Measurements from ENCODE around the gene IDH2.
"Not testable (repeated sequence)": the region's sequence is repeated elsewhere in the genome, so short reads cannot be mapped to it uniquely, and the experiment has no call there.

IDH2 gene

GRCh38 chr15:90115783-90116182 is 13.5 kb upstream of the IDH2 start:
- no peak for DNase-seq (ENCODE audit: low read depth in 3 of 3, low spot score in 1 of 3)

DNA sequence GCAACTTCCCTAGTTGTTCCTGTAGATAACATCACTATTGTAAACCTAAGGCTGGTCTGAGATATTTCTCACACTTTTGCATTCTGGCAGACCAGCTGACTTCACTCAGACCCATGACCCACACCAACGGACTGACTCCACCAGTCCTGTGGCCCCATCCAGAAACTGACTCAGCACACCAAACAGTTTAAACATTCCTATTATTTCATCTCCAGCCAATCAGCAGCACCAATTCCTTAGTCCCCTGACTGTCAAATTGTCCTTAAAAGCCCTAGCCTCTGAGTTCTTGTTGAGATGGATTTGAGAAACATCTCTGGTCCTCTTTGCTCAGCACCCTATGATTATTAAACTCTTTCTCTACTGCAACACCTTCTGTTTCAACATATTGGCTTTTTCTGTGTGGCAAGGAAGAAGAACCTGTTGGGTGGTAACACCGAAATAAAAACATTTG is 12.2 kb upstream of the IDH2 start:
- no peak for DNase-seq (ENCODE audit: low read depth in 3 of 3, low spot score in 1 of 3)

- DNase-seq (ENCODE audit: low read depth in 3 of 3, low spot score in 1 of 3) = no peak
These were observed 10.9 kb upstream of the IDH2 start for GRCh38 chr15:90113166-90113565.

DNA sequence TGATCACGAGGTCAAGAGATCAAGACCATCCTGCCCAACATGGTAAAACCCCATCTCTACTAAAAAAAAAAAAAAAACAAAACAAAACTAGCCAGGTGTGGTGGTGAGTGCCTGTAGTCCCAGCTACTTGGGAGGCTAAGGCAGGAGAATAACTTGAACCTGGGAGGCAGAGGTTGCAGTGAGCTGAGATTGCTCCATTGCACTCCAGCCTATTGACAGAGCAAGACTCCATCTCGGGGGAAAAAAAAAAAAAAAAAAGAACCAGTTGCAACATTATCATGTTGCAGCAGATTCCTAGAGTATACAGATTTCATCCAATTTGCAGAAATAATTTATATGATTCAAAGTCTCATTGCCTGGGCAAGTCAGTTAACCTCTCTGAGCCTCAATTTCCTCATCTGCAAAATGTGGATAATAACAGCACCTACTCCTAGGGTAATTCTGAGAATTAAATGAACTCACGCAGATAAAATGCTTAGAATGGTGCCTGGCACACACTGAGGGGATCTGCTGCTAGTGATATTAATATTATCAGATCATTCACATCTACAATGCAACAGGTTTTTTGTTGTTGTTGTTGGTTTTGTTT is 7.0 kb upstream of the IDH2 start:
- not testable (repeated sequence) for DNase-seq (ENCODE audit: low read depth in 3 of 3, low spot score in 1 of 3)

DNA sequence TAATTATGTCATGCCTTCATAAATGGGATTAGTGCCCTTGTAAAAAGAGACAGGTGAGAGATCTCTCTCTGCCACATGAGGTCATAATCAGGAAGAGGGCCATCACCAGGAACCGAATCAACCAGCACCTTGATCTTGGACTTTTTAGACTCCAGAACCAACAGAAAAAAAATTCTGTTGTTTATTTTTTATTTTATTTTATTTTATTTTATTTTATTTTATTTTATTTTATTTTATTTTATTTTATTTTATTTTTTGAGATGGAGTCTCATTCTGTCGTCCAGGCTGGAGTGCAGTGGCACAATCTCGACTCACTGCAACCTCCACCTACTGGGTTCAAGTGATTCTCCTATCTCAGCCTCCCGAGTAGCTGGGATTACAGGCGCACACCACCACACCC is 5.8 kb upstream of the IDH2 start:
- not testable (repeated sequence) for DNase-seq (ENCODE audit: low read depth in 3 of 3, low spot score in 1 of 3)

- no peak for DNase-seq (ENCODE audit: low read depth in 3 of 3, low spot score in 1 of 3)
These were observed 4.4 kb upstream of the IDH2 start for GRCh38 chr15:90106522-90107117.

DNA sequence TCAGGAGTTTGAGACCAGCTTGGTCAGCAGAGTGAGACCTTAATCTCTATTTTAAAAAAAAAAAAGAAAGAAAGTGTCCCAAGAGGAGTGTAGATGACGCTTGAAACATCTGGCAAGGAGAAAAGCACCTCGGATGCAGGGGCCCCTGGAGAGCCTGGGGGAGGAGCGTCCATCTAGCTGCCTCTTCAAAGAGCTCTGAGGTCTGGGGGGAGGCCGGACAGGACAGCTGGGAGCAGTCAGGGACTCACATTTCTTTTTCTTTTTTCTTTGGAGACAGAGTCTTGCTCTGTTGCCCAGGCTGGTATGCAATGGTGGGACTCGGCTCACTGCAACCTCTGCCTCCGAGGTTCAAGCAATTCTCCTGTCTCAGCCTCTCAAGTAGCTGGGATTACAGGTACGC is 3.3 kb upstream of the IDH2 start:
- DNase-seq (ENCODE audit: low read depth in 3 of 3, low spot score in 1 of 3) = no peak

DNA sequence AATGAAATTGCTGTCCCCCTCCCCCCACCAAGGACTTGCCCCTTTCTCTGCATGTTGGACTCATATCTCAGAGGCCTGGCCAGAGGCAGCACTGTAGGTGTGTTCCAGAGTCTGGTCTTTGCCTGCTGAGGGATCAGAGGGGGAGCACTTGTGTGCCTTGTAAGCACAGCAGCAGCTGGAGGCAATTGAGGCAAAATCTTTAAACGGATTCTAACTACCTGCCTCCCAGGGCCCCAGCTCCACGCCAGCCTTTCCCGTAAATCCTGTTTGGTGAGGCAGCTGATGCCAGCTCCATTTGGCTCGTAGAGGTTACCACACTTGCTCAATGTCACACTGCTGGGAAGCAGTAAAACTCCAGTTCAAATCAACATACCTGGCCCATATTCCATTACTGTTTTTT is 2.3 kb upstream of the IDH2 start:
- no peak for DNase-seq (ENCODE audit: low read depth in 3 of 3, low spot score in 1 of 3)

DNA sequence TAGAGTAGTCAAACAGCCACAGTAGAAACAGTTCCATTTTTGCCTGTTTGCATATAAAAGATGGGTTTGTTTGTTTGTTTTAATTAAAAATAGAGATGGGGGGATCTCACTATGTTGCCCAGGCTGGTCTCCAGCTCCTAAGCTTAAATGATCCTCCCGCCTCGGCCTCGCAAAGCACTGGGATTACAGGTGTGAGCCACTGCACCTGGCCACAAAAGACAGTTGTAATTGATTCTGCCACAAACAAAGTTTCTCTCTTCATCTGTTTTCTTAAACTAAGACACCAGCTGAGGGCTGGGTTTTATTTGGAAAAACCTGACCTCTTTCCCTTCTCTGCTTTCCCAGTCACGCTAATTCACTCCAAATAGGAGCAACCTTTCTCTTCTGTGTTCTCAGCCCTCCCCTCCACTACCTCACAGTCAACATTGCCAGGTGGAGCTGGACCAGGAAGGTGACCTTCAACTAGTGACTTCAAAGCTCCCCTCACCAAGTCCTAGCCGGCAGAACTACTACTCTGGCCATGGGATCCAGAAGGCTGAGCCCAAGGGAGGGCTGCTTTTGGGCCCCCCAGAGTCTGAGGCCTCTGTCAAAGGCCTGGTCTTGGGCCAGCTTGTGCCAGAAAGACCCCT is 1.5 kb upstream of the IDH2 start:
- no peak for DNase-seq (ENCODE audit: low read depth in 3 of 3, low spot score in 1 of 3)

DNA sequence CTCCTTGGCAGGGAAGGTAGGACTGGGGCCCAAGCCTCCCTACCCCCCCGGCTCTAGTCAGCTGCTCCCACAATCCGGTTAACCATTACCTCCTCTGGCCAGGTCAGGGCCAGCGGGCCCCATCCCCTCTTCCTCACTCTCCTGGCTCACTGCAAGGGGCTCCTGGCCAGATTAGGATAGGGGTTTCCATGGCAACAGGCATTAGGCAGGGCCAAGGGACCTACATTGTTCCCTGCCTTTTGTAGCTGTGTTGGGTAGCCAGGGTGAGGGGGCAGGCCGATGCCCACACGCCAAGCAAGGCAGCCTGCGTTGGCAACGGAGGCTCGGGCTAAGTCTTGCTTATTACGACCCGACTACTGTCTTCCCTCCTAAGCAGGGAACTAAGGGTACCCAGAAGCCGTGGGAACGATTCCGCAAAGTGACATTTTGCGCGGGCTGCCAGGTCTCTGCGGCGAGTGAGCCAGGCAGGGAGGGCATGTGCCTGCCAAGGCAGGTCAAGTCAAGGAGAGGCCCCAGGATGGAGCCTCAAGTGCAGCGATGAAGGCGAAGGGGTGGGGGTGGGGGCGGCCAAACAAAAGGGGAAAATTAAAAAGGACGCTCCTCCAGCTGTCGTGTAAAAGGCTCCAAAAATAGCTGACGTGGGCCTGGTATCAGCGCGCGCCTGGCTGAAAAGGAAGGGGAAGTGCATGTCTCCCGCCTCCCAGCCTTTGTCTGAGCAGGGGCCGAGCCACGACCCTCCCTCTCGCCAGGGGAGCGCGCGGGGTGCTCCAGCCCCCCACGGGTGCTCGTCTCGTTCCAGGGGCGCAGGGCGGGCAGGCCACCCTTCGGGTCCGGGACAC is 919 bp downstream of the IDH2 start:
- DNase-seq (ENCODE audit: low read depth in 3 of 3, low spot score in 1 of 3) = no peak

DNA sequence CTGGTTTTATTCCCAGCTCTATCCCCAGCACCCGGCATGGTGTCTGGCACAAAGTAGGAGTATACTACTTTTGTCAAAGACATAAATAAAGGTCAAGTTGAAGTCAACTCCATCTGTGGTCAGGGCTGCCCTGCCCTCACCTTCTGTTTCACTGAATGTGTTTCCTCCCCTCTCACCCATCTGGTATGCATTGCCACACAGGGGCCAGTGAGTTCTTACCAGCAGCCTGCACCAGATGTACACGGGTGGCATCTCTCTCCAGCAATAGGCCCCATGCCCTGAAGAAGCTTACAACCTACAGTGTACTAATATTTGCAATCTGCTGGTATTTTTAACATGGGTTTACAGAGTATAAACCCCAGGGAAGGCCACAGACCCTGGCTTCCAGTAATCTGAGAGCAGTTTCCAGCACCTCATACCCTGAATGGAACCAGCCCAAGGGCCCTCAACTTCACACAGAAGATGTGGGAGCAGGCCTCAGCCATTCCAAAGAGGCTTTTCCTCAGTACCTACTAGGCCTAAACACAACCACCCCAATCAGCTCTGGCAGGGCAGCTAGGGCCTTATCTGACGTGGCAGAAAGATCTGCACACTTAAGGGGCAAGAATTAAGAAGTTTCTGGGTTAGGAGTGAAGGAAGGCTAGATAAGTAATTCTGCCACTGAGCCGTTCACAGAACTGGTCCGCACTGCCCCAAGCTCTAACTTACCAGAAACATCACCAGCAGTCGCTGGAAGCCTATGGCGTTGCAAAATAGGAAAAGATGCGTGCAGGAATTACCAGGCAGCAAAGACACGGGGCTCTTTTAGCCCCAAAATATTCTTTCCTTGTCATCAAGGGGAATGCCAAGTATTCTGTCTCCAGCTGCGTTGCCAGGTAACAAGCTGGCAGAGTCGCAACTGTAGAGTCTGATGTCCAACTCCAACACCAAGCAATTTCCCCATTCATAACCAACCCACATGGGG is 2.1 kb downstream of the IDH2 start:
- no peak for DNase-seq (ENCODE audit: low read depth in 3 of 3, low spot score in 1 of 3)

DNA sequence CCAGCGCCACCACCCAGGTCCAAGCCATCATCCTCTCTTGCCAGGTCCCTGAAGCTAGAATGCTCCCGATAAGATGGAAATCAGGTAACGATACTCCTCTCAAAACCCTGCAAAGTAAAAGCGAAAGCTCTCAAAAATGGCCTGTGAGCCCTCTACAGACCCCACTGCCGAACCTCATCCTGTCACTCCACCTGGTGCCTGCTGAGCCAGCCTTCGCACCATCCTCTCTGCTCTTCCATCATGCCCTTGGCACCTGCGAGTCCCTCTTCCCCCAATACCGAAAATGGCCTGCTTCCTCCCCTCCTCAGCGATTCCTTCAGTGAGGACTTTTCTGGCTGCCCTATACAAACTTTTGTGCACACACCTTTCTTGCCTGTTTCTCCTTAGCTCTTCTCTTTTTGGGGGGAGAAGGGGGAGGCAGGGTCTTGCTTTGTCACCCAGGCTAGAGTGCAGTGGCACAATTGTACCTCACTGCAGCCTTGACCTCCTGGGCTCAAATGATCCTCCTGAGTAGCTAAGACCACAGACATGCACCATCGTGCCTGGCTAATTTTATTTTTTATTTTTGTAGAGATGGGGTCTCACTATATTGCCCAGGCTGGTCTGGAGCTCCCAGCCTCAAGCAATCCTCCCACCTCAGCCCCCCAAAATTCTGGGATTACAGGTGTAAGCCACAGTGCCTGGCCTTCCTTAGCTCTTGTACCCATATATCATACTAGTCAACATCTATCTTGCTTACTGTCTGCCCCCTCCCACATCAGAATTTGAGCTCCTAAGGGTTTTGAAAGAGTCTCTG is 3.0 kb downstream of the IDH2 start:
- no peak for DNase-seq (ENCODE audit: low read depth in 3 of 3, low spot score in 1 of 3)

DNA sequence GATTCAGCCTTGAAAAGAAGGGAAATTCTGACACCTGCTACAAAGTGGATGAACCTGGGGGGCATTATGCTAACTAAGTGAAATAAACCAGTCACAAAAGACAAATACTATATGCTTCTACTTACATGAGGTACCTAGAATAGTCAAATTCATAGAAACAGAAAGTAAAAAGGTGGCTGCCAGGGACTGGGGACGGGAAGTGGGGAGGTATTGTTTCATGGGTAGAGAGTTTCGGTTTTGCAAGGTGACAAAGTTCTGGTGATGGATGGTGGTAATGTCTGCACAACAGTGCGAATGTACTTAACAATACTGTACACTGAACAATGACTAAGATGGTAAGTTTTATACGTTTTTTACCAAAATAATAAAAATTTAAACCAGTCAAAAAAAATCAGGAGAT is 4.8 kb downstream of the IDH2 start:
- no peak for DNase-seq (ENCODE audit: low read depth in 3 of 3, low spot score in 1 of 3)

DNA sequence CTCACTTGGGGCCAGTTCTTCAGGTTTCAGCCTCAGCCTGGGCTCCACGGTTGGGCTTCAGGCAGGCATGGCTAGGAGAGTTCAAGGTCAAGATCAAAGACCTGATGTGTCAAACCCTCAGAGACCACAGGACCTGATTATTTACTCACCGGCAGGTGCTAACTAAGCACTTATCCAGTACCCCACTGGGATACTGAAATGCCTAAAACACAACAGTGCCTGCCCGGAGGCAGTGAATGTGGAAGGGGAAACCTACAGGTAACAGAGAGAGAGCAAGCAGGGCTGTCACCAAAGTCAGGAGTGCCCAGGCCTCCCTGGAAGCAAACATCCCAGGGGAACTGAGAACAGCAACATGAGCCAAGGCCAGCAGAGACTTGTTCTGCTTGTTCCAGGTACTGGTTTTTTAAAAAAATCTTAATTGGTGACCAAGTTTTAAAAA is 6.7 kb downstream of the IDH2 start:
- DNase-seq (ENCODE audit: low read depth in 3 of 3, low spot score in 1 of 3) = no peak

DNA sequence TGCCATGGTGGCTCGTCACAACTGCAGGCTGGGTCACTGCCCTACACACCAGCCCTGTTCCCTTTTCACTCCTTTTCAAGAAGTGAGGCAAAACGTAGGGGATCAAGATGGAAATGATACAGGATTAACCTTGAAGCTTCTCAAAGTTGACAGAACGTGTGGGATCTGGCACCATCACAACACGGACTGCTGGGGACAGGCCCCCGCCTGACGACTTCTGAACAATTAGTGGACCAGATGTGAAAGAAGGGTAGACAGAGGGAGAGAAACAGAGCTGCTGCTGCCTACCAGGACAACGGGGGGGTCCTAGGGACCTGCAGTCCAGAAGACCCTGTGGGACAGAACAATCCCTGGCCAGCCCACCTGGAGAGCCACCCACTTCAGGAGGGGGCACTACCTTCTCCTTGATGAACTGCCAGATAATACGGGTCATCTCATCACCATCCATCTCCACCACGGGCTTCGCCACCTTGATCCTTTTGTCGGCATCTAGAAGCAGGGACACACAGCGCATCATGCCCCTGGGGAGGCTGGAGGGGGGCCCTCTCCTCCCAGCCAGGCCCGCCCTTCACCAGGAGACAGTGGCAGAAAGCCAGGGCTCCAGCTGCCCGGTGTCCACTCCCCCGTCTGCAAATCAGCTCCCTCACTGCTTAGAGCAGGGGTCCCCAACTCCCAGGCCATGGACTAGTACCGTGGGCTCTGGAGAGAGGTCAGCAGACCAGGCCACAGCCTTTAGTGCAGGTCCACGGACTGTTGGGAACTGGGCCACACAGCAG is 10.9 kb downstream of the IDH2 start:
- DNase-seq (ENCODE audit: low read depth in 3 of 3, low spot score in 1 of 3) = no peak

- no peak for DNase-seq (ENCODE audit: low read depth in 3 of 3, low spot score in 1 of 3)
These were observed 11.9 kb downstream of the IDH2 start for GRCh38 chr15:90090226-90090848.

GRCh38 chr15:90087454-90088154 is 14.7 kb downstream of the IDH2 start:
- DNase-seq (ENCODE audit: low read depth in 3 of 3, low spot score in 1 of 3) = no peak

DNA sequence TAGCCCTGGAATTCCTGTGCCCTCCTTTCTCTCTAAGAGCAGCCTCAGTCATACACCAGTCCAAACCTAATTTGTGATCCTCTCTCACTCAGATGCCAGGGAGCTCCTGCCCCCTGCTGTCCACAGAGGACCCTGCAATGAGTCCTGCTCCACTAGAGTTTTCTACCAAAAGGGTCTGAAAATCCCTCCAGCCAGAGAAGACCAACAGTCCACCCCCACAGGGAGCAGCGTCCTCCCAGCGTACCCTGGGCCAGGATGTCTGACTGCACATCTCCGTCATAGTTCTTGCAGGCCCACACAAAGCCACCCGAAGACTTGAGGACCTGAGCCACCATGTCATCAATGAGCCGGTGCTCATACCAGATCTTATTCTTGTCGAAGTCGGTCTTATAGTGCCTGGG is 15.4 kb downstream of the IDH2 start:
- no peak for DNase-seq (ENCODE audit: low read depth in 3 of 3, low spot score in 1 of 3)

Data from stimulated activated CD4-positive, alpha-beta T cell treated with anti-CD3 and anti-CD28 coated beads, TNF-alpha, amount 100 ng/mL, for 1 hour (primary cell).